Tibial nerve (tissue), 4 donors: ENCODE results near the gene CSAD. TPM values are rescaled to one million over a fixed set of nuclear protein-coding genes. Genes with fewer than 3 reads are reported as not detected.

Experiments
- DNase-seq, 2 donors: peaks; one replicate each; pipeline ENCODE4 v3.0.0-alpha.2; 2019; ENCODE audit warnings: low spot score in 2 of 2
- H3K27ac ChIP-seq, 4 donors: fragments of 200-600 bp; sonication (generic) in 3 of 4; one replicate each; pipeline ENCODE4 v1.5.1; 2017 to 2019; ENCODE audit warnings: mild to moderate bottlenecking in 1 of 4
- H3K27me3 ChIP-seq, 2 donors: fragments of 200-600 bp; sonication (generic) in 1 of 2; one replicate each; pipeline versions ENCODE4 v1.5.1 to v1.6.0; 2017 to 2019
- H3K36me3 ChIP-seq, 3 donors: fragments of 200-600 bp; sonication (generic); one replicate each; pipeline ENCODE4 v1.5.1; 2018 to 2019
- H3K4me1 ChIP-seq, 4 donors: fragments of 200-600 bp; sonication (generic) in 3 of 4; one replicate each; pipeline ENCODE4 v1.5.1; 2017 to 2019
- H3K4me3 ChIP-seq, 4 donors: fragments of 200-600 bp; sonication (generic) in 3 of 4; one replicate each; pipeline ENCODE4 v1.5.1; 2017 to 2019; ENCODE audit warnings: mild to moderate bottlenecking in 1 of 4, moderate library complexity in 1 of 4
- H3K9me3 ChIP-seq, 4 donors: fragments of 200-600 bp; sonication (generic) in 3 of 4; one replicate each; pipeline ENCODE4 v1.5.1; 2017 to 2019
- CTCF ChIP-seq, 5 experiments: fragments of 200-600 bp in 3 of 5; fragments of 450-650 bp in 2 of 5; sonication (generic) in 3 of 5; IDR thresholded peaks; one replicate each; pipeline ENCODE4 v1.5.1; 2016 to 2019; ENCODE audit warnings: antibody characterized with exemption in 5 of 5, mild to moderate bottlenecking in 3 of 5, moderate library complexity in 2 of 5
- EP300 ChIP-seq, 2 donors: sonication (generic); formaldehyde crosslinking; IDR thresholded peaks; one replicate each; pipeline ENCODE4 v1.6.1; 2017; ENCODE audit warnings: antibody characterized with exemption in 2 of 2, mild to moderate bottlenecking in 1 of 2
- POLR2A ChIP-seq, 2 donors: fragments of 450-650 bp; IDR thresholded peaks; one replicate each; pipeline ENCODE4 v1.6.1; 2017; ENCODE audit warnings: antibody characterized with exemption in 2 of 2, mild to moderate bottlenecking in 2 of 2, moderate library complexity in 2 of 2
- WGBS, 2 donors: methylation state at CpG; one replicate each; pipeline ENCODE4 v1.1.5; 2018; 5-methylcytosine and 5-hydroxymethylcytosine counted together
- total RNA-seq, 4 donors: library from RNA; depleted of rRNA; stranded (reverse); fragments of >200 nt; gene quantifications; one replicate each; pipeline ENCODE4 v1.1.0, GENCODE V29; 2016

Gene CSAD
- total RNA-seq, 4 donors from 2014 or later, result 52.4 to 90.6 (median 78.7) TPM

GRCh38 chr12:53191096-53191884 lies 10.6 kb upstream of the CSAD start:
- H3K27ac ChIP-seq, result no peak overlapping the region
- no peak for TF ChIP-seq CTCF (IDR thresholded peaks at IDR 0.05)
- no peak for TF ChIP-seq EP300 (IDR thresholded peaks at IDR 0.05)
- TF ChIP-seq POLR2A (IDR thresholded peaks at IDR 0.05), result no peak
- peaks cover 0 to 64% (median 14%) of the 10 kb centered on the region in 3 donors for H3K36me3 ChIP-seq
- no peak for DNase-seq
- WGBS, 2 donors, result 83 to 87% methylated on average over 11 of the region's 11 CpGs
- no peaks in the 10 kb centered on the region for H3K27me3 ChIP-seq
- no peak overlapping the region for H3K4me3 ChIP-seq
- H3K9me3 ChIP-seq, result no peaks in the 10 kb centered on the region
- peaks cover 0 to 21% (median 2%) of the 10 kb centered on the region in 4 donors for H3K4me1 ChIP-seq

- Histone ChIP-seq H3K4me3 (no peak overlapping the region), H3K27me3 (no peaks in the 10 kb centered on the region), H3K36me3 (peaks cover 0 to 75% (median 16%) of the 10 kb centered on the region in 3 donors), H3K9me3 (no peaks in the 10 kb centered on the region), H3K27ac (peak overlapping the region in 1 of 4 donors; percentile 11), H3K4me1 (peaks cover 0 to 27% (median 2%) of the 10 kb centered on the region in 4 donors)
- 44 to 50% methylated on average over 12 to 14 of the region's 14 CpGs for WGBS, 2 donors
- TF ChIP-seq CTCF (IDR thresholded peaks at IDR 0.05) (peak; percentile 59 to 72 (median 63)), POLR2A (IDR thresholded peaks at IDR 0.05) (no peak)
- DNase-seq, result peak in 1 of 2 donors; percentile 50
These were observed 9.5 kb upstream of the CSAD start for GRCh38 chr12:53190108-53190729.

DNA sequence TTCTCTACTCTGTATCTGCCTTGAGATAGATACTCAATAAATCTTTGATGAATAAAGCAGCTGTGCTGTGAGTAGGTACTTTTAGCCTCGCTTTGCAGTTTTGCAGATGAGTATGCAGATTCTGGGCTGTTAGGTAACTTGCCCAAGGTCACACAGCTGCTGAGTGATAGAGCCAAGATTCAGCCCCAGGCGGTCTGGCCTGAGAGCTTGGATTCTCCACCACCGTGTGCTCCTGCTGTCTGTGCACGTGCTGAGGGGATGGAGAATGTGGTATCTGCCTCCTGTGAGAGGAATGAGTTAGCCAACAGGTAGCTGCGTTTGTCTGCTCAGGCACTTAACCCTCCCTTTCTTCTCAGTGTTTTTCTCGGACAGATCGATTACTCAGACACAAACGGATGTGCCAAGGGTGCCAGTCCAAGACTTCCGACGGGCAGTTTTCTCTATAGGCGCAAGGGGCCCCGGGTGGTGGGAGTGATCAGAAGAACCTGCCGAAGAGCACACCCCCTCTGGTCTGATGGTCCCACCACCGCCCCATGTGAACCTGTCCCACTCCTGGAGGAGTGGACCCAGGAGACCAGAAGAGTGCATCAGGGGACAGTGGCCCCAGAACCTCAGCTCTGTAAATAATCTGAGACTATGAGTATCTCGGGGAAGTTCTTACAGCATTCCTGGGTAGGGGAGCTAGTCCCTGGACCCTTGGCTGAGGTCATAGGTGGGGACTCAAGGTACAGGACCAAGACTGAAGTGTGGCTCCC lies 6.6 kb upstream of the CSAD start:
- 81 to 82% methylated on average over 15 of the region's 15 CpGs for WGBS, 2 donors
- H3K9me3 ChIP-seq, result no peaks in the 10 kb centered on the region
- peaks cover 0 to 91% (median 16%) of the 10 kb centered on the region in 3 donors for H3K36me3 ChIP-seq
- H3K4me3 ChIP-seq, result no peak overlapping the region
- no peaks in the 10 kb centered on the region for H3K27me3 ChIP-seq
- no peak for DNase-seq
- peaks cover 0 to 56% (median 14%) of the 10 kb centered on the region in 4 donors for H3K4me1 ChIP-seq
- TF ChIP-seq EP300 (IDR thresholded peaks at IDR 0.05), result no peak
- no peak for TF ChIP-seq CTCF (IDR thresholded peaks at IDR 0.05)
- no peak for TF ChIP-seq POLR2A (IDR thresholded peaks at IDR 0.05)
- H3K27ac ChIP-seq, result no peak overlapping the region

- H3K36me3 ChIP-seq, result peaks cover 0 to 91% (median 16%) of the 10 kb centered on the region in 3 donors
- no peak overlapping the region for H3K4me3 ChIP-seq
- DNase-seq, result no peak
- H3K27ac ChIP-seq, result no peak overlapping the region
- 74 to 84% methylated on average over 4 of the region's 4 CpGs for WGBS, 2 donors
- H3K27me3 ChIP-seq, result no peaks in the 10 kb centered on the region
- TF ChIP-seq CTCF (IDR thresholded peaks at IDR 0.05) (no peak), EP300 (IDR thresholded peaks at IDR 0.05) (no peak), POLR2A (IDR thresholded peaks at IDR 0.05) (no peak)
- H3K4me1 ChIP-seq, result peaks cover 0 to 61% (median 20%) of the 10 kb centered on the region in 4 donors
- H3K9me3 ChIP-seq, result no peaks in the 10 kb centered on the region
These were observed 6.0 kb upstream of the CSAD start for GRCh38 chr12:53186745-53187144.
